WTC11 (cell line): Measurements from ENCODE around the gene RANGAP1. TPM values are rescaled to one million over a fixed set of nuclear protein-coding genes. Genes with fewer than 3 reads are reported as not detected.
A peak's percentile ranks its signal among the peaks of the same experiment; 100 is the strongest.

Experiments used
- ATAC-seq: fragments of 200-7000 bp; cut with Tn5 transposase; 2 replicates; pipeline ENCODE4 v1.10.0; 2021; ENCODE audit warnings: mild to moderate bottlenecking, moderate library complexity
- CTCF ChIA-PET: fragments of 300-600 bp; sonication (Branson Sonifier 250); formaldehyde crosslinking; loops from one replicate; lab custom pipeline; 2021; ENCODE audit warnings: antibody characterized with exemption; lab: Charles Lee
- POLR2A ChIA-PET: fragments of 350-600 bp; sonication (Branson Sonifier 250); formaldehyde crosslinking; loops from one replicate; lab custom pipeline; 2021; ENCODE audit warnings: antibody characterized with exemption; lab: Charles Lee
- DNase-seq: peaks from one replicate; pipeline ENCODE4 v3.0.0; 2021; ENCODE audit warnings: low spot score
- H3K27ac Mint-ChIP-seq: 2 replicates; pipeline ENCODE4 v1.8.0; 2021; ENCODE audit warnings: mixed read lengths
- H3K27me3 Mint-ChIP-seq: 2 replicates; pipeline ENCODE4 v1.8.0; 2021; ENCODE audit warnings: low read depth, mild to moderate bottlenecking, moderate library complexity, mixed read lengths
- H3K36me3 Mint-ChIP-seq: 2 replicates; pipeline ENCODE4 v1.8.0; 2021; ENCODE audit warnings: mixed read lengths
- H3K4me1 Mint-ChIP-seq: 2 replicates; pipeline ENCODE4 v1.8.0; 2022; ENCODE audit warnings: mixed read lengths
- H3K4me3 Mint-ChIP-seq: 2 replicates; pipeline ENCODE4 v1.8.0; 2021; ENCODE audit warnings: mild to moderate bottlenecking, moderate library complexity, mixed read lengths
- H3K9me3 Mint-ChIP-seq: 2 replicates; pipeline ENCODE4 v1.8.0; 2021; ENCODE audit warnings: mixed read lengths
- AFF4 ChIP-seq: sonication (generic); formaldehyde crosslinking; IDR thresholded peaks from 2 replicates; pipeline ENCODE4 v1.8.1; 2023; ENCODE audit warnings: mild to moderate bottlenecking, missing genetic modification reagents, borderline replicate concordance
- FOXP1 ChIP-seq: sonication (generic); formaldehyde crosslinking; IDR thresholded peaks from 2 replicates; pipeline ENCODE4 v1.8.0; 2022; ENCODE audit warnings: missing genetic modification reagents, mild to moderate bottlenecking, moderate library complexity, borderline replicate concordance
- HMGA2 ChIP-seq: fragments of 250-450 bp; sonication (Bioruptor Pico); IDR thresholded peaks from 2 replicates; pipeline ENCODE4 v1.4.0; 2021; ENCODE audit warnings: mild to moderate bottlenecking, moderate library complexity
- NFYB ChIP-seq: sonication (generic); formaldehyde crosslinking; conservative IDR thresholded peaks from 2 replicates; pipeline ENCODE4 v1.8.0; 2022; ENCODE audit warnings: low read depth, missing genetic modification reagents
- NR1H2 ChIP-seq: sonication (generic); formaldehyde crosslinking; IDR thresholded peaks from 2 replicates; pipeline ENCODE4 v1.9.0; 2021; ENCODE audit warnings: mild to moderate bottlenecking, moderate library complexity, missing genetic modification reagents
- PRDM15 ChIP-seq: sonication (generic); formaldehyde crosslinking; IDR thresholded peaks from 2 replicates; pipeline ENCODE4 v1.8.0; 2022; ENCODE audit warnings: missing genetic modification reagents
- TEAD1 ChIP-seq: sonication (generic); formaldehyde crosslinking; IDR thresholded peaks from 2 replicates; pipeline ENCODE4 v1.8.0; 2022; ENCODE audit warnings: mild to moderate bottlenecking, missing genetic modification reagents
- ZNF281 ChIP-seq: sonication (generic); formaldehyde crosslinking; IDR thresholded peaks from 2 replicates; pipeline ENCODE4 v1.8.0; 2023; ENCODE audit warnings: mild to moderate bottlenecking, missing genetic modification reagents
- ZNF425 ChIP-seq: fragments of 250-450 bp; sonication (Bioruptor Pico); conservative IDR thresholded peaks from 2 replicates; pipeline ENCODE4 v1.9.0; 2021; ENCODE audit warnings: mild to moderate bottlenecking
- total RNA-seq: library from RNA; stranded (reverse); gene quantifications from 3 replicates; pipeline ENCODE4 v1.2.3, GENCODE V29; 2021
- TF ChIP-seq, protein P1 (sequence below): fragments of 250-450 bp; sonication (Bioruptor Pico); IDR thresholded peaks from 2 replicates; pipeline ENCODE4 v2.1.2; 2022; ENCODE audit warnings: mild to moderate bottlenecking, moderate library complexity
- TF ChIP-seq, protein P2 (sequence below): fragments of 250-450 bp; sonication (Bioruptor Pico); IDR thresholded peaks from 2 replicates; pipeline ENCODE4 v1.9.0; 2021; ENCODE audit warnings: moderate library complexity, mild to moderate bottlenecking, inconsistent platforms, borderline replicate concordance

The RANGAP1 gene
- total RNA-seq, 1 experiment from 2014 or later: 160 TPM

GRCh38 chr22:41238570-41239442 lies 47.2 kb downstream of the RANGAP1 start (continued):
- no peak for TF ChIP-seq PRDM15 (CRISPR knock-in tag)

DNA sequence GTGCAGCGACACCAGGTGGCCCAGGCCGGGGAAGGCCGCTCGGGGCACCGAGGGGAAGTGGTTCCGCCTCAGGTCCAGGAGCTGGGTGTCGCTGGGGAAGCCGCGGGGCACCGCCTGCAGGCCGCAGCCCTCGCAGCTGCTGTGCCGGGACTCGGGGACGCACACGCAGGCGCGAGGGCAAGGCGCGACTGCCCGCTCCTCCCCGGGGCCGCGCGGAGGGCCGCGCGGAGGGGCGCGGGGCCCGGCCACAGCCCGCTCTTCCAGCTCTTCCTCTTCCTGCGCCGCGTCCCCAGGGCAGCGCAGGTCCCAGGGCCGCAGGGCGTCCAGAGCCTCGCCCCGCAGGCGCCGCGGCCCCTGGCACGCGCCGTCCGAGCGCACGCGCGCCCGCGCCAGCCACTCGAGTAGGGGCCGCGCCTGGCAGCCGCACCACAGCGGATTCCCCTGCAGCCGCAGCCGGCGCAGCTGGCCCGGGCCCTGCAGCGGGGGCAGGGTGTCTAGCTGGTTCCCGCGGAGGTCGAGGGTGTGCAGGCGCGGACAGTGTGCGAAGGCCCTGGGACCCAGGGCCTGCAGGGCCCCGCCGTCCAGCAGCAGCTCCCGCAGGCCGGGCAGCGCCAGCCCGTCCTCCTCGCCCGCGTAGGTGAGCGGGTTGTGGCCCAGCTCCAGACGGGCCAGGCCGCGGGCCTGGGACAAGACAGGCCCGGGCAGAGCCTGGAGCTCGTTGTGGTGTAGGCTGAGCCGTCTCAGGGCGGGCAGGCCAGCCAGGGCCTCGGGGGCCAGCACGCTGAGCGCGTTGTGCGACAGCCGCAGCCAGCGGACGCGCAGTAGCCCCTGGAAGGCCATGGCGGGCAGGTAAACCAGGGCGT lies 48.0 kb downstream of the RANGAP1 start:
- Mint-ChIP-seq H3K9me3 (peaks cover 3% of the 10 kb centered on the region; the same call in 1 of the 2 replicates), H3K27ac (no peak overlapping the region), H3K27me3 (no peaks in the 10 kb centered on the region; the same call in none of the 2 replicates), H3K36me3 (no peaks in the 10 kb centered on the region), H3K4me3 (peak overlapping the region; percentile 63; the same call in 1 of the 2 replicates), H3K4me1 (peaks cover 16% of the 10 kb centered on the region)
- ATAC-seq (peak; percentile 47), DNase-seq (peak; percentile 93)
- ChIA-PET POLR2A (interaction anchor here (0.8 to 2.1 kb wide), 8 partner anchors 9 to 286 kb away, joined by 3 to 7 read pairs (median 6); partner anchors contain the start of genes RBX1 and TEF), CTCF (interaction anchor here (0.6 to 3.9 kb wide), 60 partner anchors 8 to 554 kb away, joined by 3 to 87 read pairs (median 5); partner anchors contain the start of genes RANGAP1, RBX1, ST13 and TEF)
- TF ChIP-seq HMGA2 (CRISPR knock-in tag) (no peak), NR1H2 (CRISPR knock-in tag) (no peak), ZNF281 (CRISPR knock-in tag) (no peak), FOXP1 (no peak), TEAD1 (CRISPR knock-in tag) (peak; percentile 77; the same call in 1 of the 2 replicates), AFF4 (no peak), NFYB (CRISPR knock-in tag) (no peak), ZNF425 (no peak)
- TF ChIP-seq, protein P1, sequence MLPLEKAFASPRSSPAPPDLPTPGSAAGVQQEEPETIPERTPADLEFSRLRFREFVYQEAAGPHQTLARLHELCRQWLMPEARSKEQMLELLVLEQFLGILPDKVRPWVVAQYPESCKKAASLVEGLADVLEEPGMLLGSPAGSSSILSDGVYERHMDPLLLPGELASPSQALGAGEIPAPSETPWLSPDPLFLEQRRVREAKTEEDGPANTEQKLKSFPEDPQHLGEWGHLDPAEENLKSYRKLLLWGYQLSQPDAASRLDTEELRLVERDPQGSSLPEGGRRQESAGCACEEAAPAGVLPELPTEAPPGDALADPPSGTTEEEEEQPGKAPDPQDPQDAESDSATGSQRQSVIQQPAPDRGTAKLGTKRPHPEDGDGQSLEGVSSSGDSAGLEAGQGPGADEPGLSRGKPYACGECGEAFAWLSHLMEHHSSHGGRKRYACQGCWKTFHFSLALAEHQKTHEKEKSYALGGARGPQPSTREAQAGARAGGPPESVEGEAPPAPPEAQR: no peak
- TF ChIP-seq, protein P2, sequence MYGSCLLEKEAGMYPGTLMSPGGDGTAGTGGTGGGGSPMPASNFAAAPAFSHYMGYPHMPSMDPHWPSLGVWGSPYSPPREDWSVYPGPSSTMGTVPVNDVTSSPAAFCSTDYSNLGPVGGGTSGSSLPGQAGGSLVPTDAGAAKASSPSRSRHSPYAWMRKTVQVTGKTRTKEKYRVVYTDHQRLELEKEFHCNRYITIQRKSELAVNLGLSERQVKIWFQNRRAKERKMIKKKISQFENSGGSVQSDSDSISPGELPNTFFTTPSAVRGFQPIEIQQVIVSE (CRISPR knock-in tag): no peak
